HS-5 (cell line): ENCODE measurements around the gene SPPL2A.
"Not testable (repeated sequence)": the region's sequence is repeated elsewhere in the genome, so short reads cannot be mapped to it uniquely, and the experiment has no call there.

Source experiments
- DNase-seq: peaks from one replicate; pipeline ENCODE4 v3.0.0-alpha.2; 2012; ENCODE audit warnings: low read depth

SPPL2A gene

DNA sequence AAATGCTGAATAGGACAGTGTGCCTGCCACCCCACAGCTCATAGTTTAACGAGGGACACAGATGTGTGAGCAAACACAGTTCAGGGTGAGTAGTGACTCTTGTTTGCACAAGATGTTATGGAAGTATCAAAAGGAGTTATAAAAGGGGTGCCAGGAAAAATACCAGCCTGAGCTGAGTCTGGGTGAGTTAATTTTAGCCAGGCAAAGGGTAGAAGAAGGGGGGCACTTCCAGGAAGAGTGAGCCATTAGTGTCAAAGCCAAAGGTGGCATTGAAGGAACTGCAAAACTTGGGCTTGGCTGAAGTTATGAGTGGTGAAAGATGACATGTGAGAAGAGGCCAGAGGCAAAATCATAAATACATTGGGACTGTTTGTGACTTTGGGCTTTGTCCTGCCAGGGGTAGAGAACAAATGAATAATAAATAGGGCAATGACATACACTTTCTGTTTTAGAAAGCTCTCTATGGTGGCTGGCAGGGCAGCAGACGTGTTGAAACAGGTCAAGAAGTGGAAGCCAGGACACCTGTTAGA lies 1.9 kb upstream of the SPPL2A start:
- DNase-seq, result no peak

GRCh38 chr15:50764461-50765194 lies 878 bp downstream of the SPPL2A start:
- DNase-seq, result no peak

DNA sequence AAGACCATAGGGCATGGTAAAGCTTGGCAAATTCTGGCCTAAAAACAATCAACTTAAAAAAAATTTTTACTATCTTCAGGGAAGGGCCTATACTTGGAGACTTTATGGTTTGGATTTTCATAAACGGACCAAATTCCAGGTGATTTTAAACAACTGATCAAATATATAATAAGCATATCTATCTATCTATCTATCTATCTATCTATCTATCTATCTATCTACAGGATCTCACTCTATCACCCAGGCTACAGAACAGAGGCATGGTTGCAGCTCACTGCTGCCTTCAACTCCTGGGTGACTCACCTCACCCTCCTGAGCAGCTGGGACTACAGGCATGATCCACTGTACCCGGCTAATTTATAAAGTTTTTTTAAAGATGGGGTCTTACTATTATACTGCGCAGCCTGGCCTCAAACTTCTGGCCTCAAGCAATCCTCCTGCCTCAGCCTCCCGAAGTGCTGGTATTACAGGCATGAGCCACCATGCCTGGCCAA lies 6.7 kb downstream of the SPPL2A start:
- no peak for DNase-seq

DNA sequence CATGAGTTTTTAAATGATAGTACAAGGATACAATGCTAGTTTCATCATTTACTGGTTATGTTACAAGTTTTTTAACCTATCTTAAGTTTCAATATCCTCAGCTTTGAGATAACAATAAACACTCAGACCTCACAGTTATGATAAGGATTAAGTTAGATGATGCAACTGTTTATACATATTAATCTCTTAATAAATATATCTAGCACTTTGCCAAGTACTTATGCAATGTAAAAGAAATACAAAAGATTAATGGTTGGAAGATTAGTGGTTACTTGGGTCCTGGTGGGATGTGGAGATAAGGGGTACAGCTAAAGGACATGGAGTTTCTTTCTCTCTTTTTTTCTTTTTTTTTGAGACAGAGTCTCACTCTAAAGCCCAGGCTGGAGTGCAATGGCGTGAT lies 12.0 kb downstream of the SPPL2A start:
- DNase-seq, result no peak

- no peak for DNase-seq
These were observed 14.1 kb downstream of the SPPL2A start for GRCh38 chr15:50751394-50751793.

GRCh38 chr15:50750227-50750705 lies 15.2 kb downstream of the SPPL2A start:
- DNase-seq, result no peak

DNA sequence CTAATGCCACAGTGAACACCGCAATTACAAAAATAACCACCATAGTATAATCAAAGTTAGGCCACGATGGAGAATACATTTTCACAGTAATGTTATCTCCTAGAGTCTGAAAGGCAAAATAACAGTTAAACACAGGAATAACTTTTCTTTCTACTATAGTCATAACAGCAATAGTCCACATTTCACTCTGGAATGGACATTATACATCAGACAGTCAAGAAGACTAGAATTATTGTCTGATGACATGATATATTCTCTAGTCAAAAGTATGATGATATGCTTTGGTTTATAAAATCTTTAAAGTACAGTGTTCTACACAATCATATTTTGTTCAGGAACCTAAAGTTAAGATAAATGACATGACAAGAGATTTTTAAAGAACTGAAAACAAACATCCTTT lies 18.0 kb downstream of the SPPL2A start:
- DNase-seq, result no peak

DNA sequence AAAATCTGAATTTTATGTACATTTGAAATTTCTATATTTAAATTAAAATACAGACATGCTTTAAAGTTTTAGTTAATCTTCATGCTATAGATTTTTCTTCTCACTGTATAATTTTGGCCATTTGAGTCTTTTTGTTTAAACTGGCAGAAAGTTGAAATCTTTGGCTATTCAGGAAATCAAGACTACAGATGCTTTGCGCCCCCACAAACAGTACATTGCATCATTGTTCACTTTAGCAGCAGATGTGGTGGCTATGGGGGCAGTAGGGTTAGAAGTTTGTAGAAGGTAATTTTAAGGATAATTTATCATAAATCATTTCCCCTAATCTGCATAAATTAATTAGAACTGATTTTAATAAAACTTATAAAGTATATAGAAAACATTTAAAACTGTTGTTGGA lies 20.9 kb downstream of the SPPL2A start:
- DNase-seq, result no peak

- DNase-seq, result no peak
These were observed 24.6 kb downstream of the SPPL2A start for GRCh38 chr15:50740955-50741354.

DNA sequence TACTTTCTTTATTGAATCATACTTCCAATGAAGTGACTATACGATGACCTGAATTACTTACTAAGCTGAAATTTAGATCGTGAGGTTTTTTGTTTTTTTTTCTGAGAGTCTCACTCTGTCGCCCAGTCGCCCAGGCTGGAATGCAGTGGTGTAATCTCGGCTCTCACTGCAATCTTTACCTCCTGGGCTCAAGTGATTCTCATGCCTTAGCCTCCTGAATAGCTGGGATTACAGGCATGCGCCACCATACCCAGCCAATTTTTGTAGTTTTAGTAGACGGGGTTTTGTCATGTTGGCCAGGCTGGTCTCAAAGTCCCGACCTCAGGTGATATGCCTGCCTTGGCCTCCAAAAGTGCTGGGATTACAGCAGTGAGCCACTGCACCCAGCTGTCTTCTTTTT lies 28.7 kb downstream of the SPPL2A start:
- no peak for DNase-seq

GRCh38 chr15:50735156-50735555 lies 30.4 kb downstream of the SPPL2A start:
- no peak for DNase-seq

DNA sequence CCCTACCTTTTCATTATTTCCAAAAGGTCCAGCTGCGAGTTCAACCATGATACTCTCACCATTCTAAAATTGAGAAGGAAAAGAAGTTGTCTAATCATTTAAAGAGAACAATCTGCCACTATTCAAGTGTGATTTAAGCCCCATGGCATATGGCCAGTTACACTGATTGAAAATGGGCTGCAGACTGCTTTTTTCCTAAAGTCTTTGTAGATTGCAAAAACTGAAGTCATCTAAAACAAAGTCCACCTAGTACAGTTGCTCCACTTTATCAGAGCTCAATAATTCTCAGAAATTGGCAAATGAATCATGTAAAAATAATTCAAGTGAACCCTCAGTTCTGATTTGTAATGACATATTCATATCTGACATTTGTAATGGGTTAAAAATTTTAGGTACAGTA lies 39.2 kb downstream of the SPPL2A start:
- no peak for DNase-seq

DNA sequence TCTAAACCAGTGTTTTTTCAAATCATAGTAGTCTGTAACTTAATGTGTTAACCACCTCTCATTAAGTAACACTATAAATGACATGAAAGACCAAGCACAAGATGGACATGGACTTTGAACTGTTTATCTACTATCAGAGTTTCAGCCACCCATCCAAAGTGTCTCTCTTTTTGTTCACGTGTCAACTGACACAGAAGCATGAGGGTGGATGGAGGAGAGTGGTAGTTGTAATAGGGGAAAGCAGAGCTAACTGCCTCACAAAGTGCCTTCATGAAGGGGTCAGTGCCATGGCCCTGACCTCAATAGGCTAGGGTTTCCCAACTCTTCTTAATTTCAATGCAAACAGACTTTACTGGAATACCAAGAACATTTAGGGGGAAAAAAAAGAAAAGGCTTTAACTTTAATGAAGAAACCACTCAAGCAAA lies 46.8 kb downstream of the SPPL2A start:
- DNase-seq, result no peak

- DNase-seq, result no peak
These were observed 53.5 kb downstream of the SPPL2A start for GRCh38 chr15:50712018-50712417.

DNA sequence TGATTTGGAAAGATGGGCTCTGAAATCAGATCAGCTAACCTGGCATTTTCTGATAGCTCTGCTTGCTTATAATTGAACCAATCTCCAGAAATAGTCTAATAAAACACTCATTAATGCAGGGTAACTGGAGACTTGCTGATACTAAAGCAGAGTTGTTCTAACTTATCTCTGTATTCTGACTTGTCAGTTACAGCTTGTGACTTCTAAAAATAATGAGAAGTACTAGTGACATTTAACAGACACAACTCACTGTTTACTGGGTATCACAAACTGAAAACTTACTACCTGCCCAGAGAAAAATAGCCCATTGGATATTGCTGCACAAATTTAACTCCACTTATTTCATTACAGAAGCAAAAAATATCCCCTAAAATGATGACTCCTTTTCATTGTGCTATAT lies 54.9 kb downstream of the SPPL2A start:
- DNase-seq, result no peak

DNA sequence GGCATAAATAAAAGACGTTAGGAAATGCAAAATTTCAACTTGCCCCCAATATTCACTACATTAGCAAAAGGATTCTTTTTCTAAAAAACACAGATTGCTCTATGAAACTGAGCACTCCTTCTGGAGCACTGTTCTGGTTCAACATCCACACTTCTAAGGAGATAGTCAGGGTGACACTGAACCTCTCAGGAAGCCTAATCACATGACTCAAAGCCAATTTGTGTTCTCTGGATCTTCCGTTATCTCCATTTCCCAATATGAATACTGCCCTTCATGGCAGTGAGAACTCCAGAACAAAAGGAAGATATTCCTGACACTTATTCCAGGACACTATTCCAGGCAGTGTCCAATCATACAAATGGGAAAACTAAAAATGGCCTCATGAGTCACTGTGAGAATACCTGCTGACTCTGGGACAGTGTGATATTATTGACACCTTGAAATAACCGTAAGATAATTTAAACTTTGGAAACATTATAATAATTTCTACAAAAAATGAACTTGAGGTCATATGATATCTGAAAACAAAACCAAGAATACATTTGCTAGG lies 57.6 kb downstream of the SPPL2A start:
- no peak for DNase-seq

DNA sequence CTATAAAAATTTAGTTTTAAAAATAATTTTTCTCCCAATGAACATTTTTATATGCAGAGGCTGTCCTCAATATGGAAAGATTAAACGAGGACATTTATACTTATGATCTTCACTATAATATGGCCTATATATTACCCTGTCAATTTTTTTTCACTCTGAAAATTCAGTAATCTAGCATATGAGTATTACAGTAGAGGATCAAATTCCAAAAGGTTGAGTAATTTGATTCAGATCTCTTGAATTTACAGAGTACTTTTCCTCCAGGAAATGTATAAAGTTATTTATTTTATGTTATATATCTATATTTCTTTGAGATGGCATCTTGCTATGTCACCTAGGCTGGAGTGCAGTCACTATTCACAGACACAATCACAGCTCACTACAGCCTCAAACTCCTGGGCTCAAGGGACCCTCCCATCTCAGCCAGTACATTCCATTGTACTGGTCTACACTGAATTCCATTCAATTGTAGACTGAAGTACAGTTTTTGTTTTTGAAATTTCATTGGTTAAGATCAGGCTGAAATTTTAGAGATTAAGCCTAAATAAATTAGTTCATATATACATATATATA lies 62.7 kb downstream of the SPPL2A start:
- DNase-seq, result no peak

- no peak for DNase-seq
These were observed 67.4 kb downstream of the SPPL2A start for GRCh38 chr15:50698101-50698500.

GRCh38 chr15:50697109-50697797 lies 68.3 kb downstream of the SPPL2A start:
- DNase-seq, result no peak

DNA sequence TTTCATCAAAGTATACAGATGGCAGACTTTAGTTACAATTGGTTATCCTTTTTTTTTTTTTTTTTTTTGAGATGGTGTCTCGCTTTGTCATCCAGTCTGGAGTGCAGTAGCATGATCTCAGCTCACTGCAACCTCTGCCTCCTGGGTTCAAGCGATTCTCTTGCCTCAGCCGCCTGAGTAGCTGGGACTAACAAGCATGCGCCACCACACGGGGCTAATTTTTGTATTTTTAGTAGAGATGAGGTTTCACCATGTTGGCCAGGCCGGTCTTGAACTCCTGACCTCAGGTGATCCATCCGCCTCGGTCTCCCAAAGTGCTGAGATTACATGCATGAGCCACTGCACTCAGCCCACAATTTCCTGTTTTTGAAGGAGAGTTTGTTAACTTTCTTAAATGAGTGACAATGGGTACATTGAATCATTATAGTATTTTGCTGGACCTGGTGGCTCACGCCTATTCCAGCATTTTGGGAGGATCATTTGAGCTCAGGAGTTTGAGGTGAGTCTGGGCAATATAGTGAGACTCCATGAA lies 70.8 kb downstream of the SPPL2A start:
- DNase-seq, result not testable (repeated sequence)

GRCh38 chr15:50687302-50687902 lies 78.1 kb downstream of the SPPL2A start:
- DNase-seq, result no peak
